HepG2 (cell line): ENCODE measurements around the gene DPYD. TPM values are rescaled to one million over a fixed set of nuclear protein-coding genes. Genes with fewer than 3 reads are reported as not detected.

Source experiments
- ATAC-seq: fragments of 200-7000 bp; cut with Tn5 transposase; 3 replicates; pipeline ENCODE4 v1.9.1; 2020; ENCODE audit warnings: mild to moderate bottlenecking, moderate library complexity
- BruUV-seq: library from RNA; stranded (reverse); fragments of 400-500 nt; replicated peaks from 2 replicates; lab custom pipeline; 2021; lab: Mats Ljungman, UMichigan
- CTCF ChIA-PET: fragments of 300-600 bp; formaldehyde crosslinking; extraction: SDS; loops from one replicate; lab custom pipeline; 2021; ENCODE audit warnings: low total read pairs, inconsistent platforms, low intra/inter-chr PET ratio; lab: Yijun Ruan, JAX
- POLR2A ChIA-PET: fragments of 350-600 bp; sonication (Branson Sonifier 250); formaldehyde crosslinking; loops from one replicate; lab custom pipeline; 2020; ENCODE audit warnings: antibody characterized with exemption, inconsistent platforms; lab: Yijun Ruan, JAX
- DNase-seq: peaks from one replicate; pipeline ENCODE4 v3.0.0-alpha.2; 2015; ENCODE audit warnings: low spot score
- FAIRE-seq: peaks from 3 replicates; lab custom pipeline; 2011; peaks lifted over from hg19 to GRCh38; lab: Jason Lieb, UNC
- H2AFZ ChIP-seq: one replicate; pipeline ENCODE4 v1.6.1; 2011; ENCODE audit warnings: low read length, inconsistent platforms
- H3K27ac ChIP-seq: fragments of 300-600 bp; 3 replicates; pipeline ENCODE4 v1.8.0; 2011; ENCODE audit warnings: mixed run types, mild to moderate bottlenecking, mixed read lengths, low read length, inconsistent platforms; ENCODE audit not compliant: insufficient read depth; ENCODE audit errors: extremely low read length
- H3K27me3 ChIP-seq, 2 experiments: fragments of 200-600 bp in 1 of 2; 2 replicates in 1 of 2; 3 replicates in 1 of 2; pipeline versions ENCODE4 v1.6.0 to v1.8.0; 2011; ENCODE audit warnings: low read length in 2 of 2, mild to moderate bottlenecking in 2 of 2, moderate library complexity in 2 of 2, inconsistent platforms in 1 of 2; ENCODE audit not compliant: insufficient read depth in 2 of 2, control insufficient read depth in 1 of 2
- H3K36me3 ChIP-seq, 2 experiments: fragments of 200-600 bp in 1 of 2; replicated peaks in 1 of 2; 2 replicates in 1 of 2; 3 replicates in 1 of 2; pipeline versions ENCODE4 v1.5.1 to v1.8.0; 2011; ENCODE audit warnings: low read length in 2 of 2, inconsistent platforms in 1 of 2; ENCODE audit not compliant: insufficient read depth in 2 of 2, control insufficient read depth in 1 of 2
- H3K4me1 ChIP-seq: 2 replicates; pipeline ENCODE4 v1.5.1; 2012; ENCODE audit warnings: low read length, inconsistent platforms; ENCODE audit not compliant: insufficient read depth
- H3K4me2 ChIP-seq: 2 replicates; pipeline ENCODE4 v1.6.0; 2011; ENCODE audit warnings: low read depth, low read length, inconsistent platforms
- H3K4me3 ChIP-seq, 3 experiments: fragments of 200-600 bp in 1 of 3; sonication (generic), shearing (Covaris generic) in 1 of 3; replicated peaks in 1 of 3; 2 replicates each; pipeline ENCODE4 v1.5.1; 2011 to 2016; ENCODE audit warnings: low read length in 3 of 3, inconsistent platforms in 2 of 3, low read depth in 2 of 3, mild to moderate bottlenecking in 2 of 3, control low read depth in 1 of 3, mixed read lengths in 1 of 3; ENCODE audit not compliant: insufficient read depth in 1 of 3
- H3K79me2 ChIP-seq: one replicate; pipeline ENCODE4 v1.6.1; 2011; ENCODE audit warnings: low read length, inconsistent platforms; ENCODE audit not compliant: insufficient read depth
- H3K9ac ChIP-seq: 2 replicates; pipeline ENCODE4 v1.6.0; 2011; ENCODE audit warnings: mild to moderate bottlenecking, low read depth, low read length, inconsistent platforms; ENCODE audit not compliant: insufficient read depth
- H3K9me3 ChIP-seq: 2 replicates; pipeline ENCODE4 v1.5.1; 2012; ENCODE audit warnings: mild to moderate bottlenecking, low read length
- H4K20me1 ChIP-seq: 2 replicates; pipeline ENCODE4 v1.6.0; 2011; ENCODE audit warnings: inconsistent platforms, mild to moderate bottlenecking, low read length, moderate library complexity; ENCODE audit not compliant: insufficient read depth
- ATF4 ChIP-seq, 2 experiments: fragments of 450-650 bp in 1 of 2; sonication (generic) in 1 of 2; formaldehyde crosslinking; IDR thresholded peaks; 2 replicates each; pipeline versions ENCODE4 v1.5.0 to v1.8.0; 2020 to 2022; ENCODE audit warnings: mild to moderate bottlenecking in 1 of 2, missing genetic modification reagents in 1 of 2
- GATAD1 ChIP-seq: IDR thresholded peaks from 2 replicates; pipeline ENCODE4 v1.6.1; 2016; ENCODE audit warnings: missing genetic modification reagents, missing compliant biosample characterization
- HNF4A ChIP-seq: sonication (generic); formaldehyde crosslinking; IDR thresholded peaks from 2 replicates; pipeline ENCODE4 v1.4.0; 2020; ENCODE audit warnings: missing genetic modification reagents
- JUND ChIP-seq: sonication (generic); formaldehyde crosslinking; IDR thresholded peaks from 2 replicates; pipeline ENCODE4 v1.8.0; 2022; ENCODE audit warnings: mild to moderate bottlenecking, missing genetic modification reagents
- MLXIP ChIP-seq: sonication (generic); formaldehyde crosslinking; IDR thresholded peaks from 2 replicates; pipeline ENCODE4 v1.9.0; 2021; ENCODE audit warnings: missing genetic modification reagents, borderline replicate concordance
- MXD3 ChIP-seq: IDR thresholded peaks from 2 replicates; pipeline ENCODE4 v1.6.1; 2016; ENCODE audit warnings: mild to moderate bottlenecking, missing biosample characterization, missing genetic modification reagents
- NR3C1 ChIP-seq: sonication (generic); formaldehyde crosslinking; IDR thresholded peaks from 2 replicates; pipeline ENCODE4 v1.4.0; 2020; ENCODE audit warnings: missing genetic modification reagents
- SRSF9 ChIP-seq: fragments of 200-400 bp; formaldehyde crosslinking; IDR thresholded peaks from 2 replicates; pipeline ENCODE4 v1.6.1; 2018; ENCODE audit warnings: borderline replicate concordance, mild to moderate bottlenecking, low read depth, low read length; ENCODE audit not compliant: insufficient read depth, poor library complexity, severe bottlenecking
- TOE1 ChIP-seq: sonication (generic); formaldehyde crosslinking; IDR thresholded peaks from 2 replicates; pipeline ENCODE4 v1.4.0; 2020; ENCODE audit warnings: mild to moderate bottlenecking, missing genetic modification reagents
- YEATS2 ChIP-seq: sonication (generic); formaldehyde crosslinking; IDR thresholded peaks from 2 replicates; pipeline ENCODE4 v1.4.0; 2020; ENCODE audit warnings: missing genetic modification reagents, borderline replicate concordance
- YEATS4 ChIP-seq: sonication (generic); formaldehyde crosslinking; IDR thresholded peaks from 2 replicates; pipeline ENCODE4 v1.4.0; 2020; ENCODE audit warnings: missing genetic modification reagents, borderline replicate concordance
- ZFP82 ChIP-seq: sonication (generic); formaldehyde crosslinking; IDR thresholded peaks from 2 replicates; pipeline ENCODE4 v1.5.1; 2020; ENCODE audit warnings: mild to moderate bottlenecking, missing genetic modification reagents, borderline replicate concordance
- ZNF543 ChIP-seq: sonication (generic); formaldehyde crosslinking; IDR thresholded peaks from 2 replicates; pipeline ENCODE4 v1.4.0; 2020; ENCODE audit warnings: mild to moderate bottlenecking, missing genetic modification reagents
- ZNF644 ChIP-seq: IDR thresholded peaks from 2 replicates; pipeline ENCODE4 v1.6.1; 2016; ENCODE audit warnings: low read depth
- WGBS: methylation state at CpG from one replicate; pipeline ENCODE4 v1.1.6; 2017; ENCODE audit warnings: low lambda C conversion rate; 5-methylcytosine and 5-hydroxymethylcytosine counted together
- in situ Hi-C: cut with HindIII; loops from 2 replicates; pipeline ENCODE4 v1.10.0; 2017; ENCODE audit warnings: low pct_unique_long_range_greater_than_20kb; ENCODE audit not compliant: extremely low pct_ligation_motif_present
- intact Hi-C: fragments of 100-400 bp; cut with micrococcal nuclease; formaldehyde crosslinking; loops from one replicate; pipeline ENCODE4 v1.10.0; 2022; ENCODE audit not compliant: unreplicated experiment
- polyA plus RNA-seq, 8 experiments: library from polyadenylated mRNA; depleted of rRNA in 3 of 8; stranded (reverse) in 7 of 8; unstranded in 1 of 8; fragments of >200 nt; fragmentation: Illumina TruSeq in 4 of 8; extraction: Trizol in 4 of 8; gene quantifications; 2 replicates each; pipeline versions ENCODE4 v1.2.1 to v1.2.3, GENCODE V29; 2011 to 2016; ENCODE audit warnings: low read depth in 4 of 8, missing spikeins in 1 of 8, mixed read lengths in 1 of 8; ENCODE audit not compliant: insufficient read depth in 1 of 8
- total RNA-seq, 5 experiments: library from RNA; depleted of rRNA; stranded (reverse); fragments of >200 nt; fragmentation: Illumina TruSeq; extraction: Trizol; gene quantifications; 2 replicates each; pipeline ENCODE4 v1.2.3, GENCODE V29; 2016; ENCODE audit warnings: low read depth in 1 of 5

Gene DPYD
- total and polyA plus RNA-seq, 2 of the 13 experiments (the other 11 are each of a cell fraction or from before 2014, with no cell fraction given), result 1.3 to 3.4 TPM

GRCh38 chr1:97787231-97787630 lies 133.6 kb downstream of the DPYD start:
- CTCF ChIA-PET, result no interaction called here
- Histone ChIP-seq H3K36me3 (no peaks in the 10 kb centered on the region), H3K27ac (no peak overlapping the region), H3K4me1 (no peaks in the 10 kb centered on the region), H3K9ac (no peak overlapping the region), H3K4me2 (no peak overlapping the region), H3K79me2 (no peaks in the 10 kb centered on the region), H3K4me3 (no peak overlapping the region), H2AFZ (no peak overlapping the region), H3K27me3 (no peaks in the 10 kb centered on the region), H4K20me1 (no peaks in the 10 kb centered on the region), H3K9me3 (no peaks in the 10 kb centered on the region)
- POLR2A ChIA-PET, result no interaction called here
- FAIRE-seq (no peak), DNase-seq (no peak), ATAC-seq (no peak)
- 87% methylated on average over 2 of the region's 2 CpGs for WGBS
- BruUV-seq, result no TSS peak
- in situ Hi-C loops (no loop called here), intact Hi-C loops (no loop called here)
- no peak for TF ChIP-seq YEATS2
- TF ChIP-seq MLXIP (CRISPR knock-in tag), result no peak
- TF ChIP-seq HNF4A (CRISPR knock-in tag), result no peak
- TF ChIP-seq YEATS4 (CRISPR knock-in tag), result no peak
- no peak for TF ChIP-seq ZNF644
- no peak for TF ChIP-seq MXD3
- no peak for TF ChIP-seq GATAD1 (CRISPR knock-in tag)
- no peak for TF ChIP-seq ATF4 (CRISPR knock-in tag; IDR thresholded peaks at IDR 0.05)
- TF ChIP-seq JUND (CRISPR knock-in tag), result no peak
- no peak for TF ChIP-seq SRSF9
- no peak for TF ChIP-seq NR3C1 (CRISPR knock-in tag)
- TF ChIP-seq ZFP82, result no peak
- TF ChIP-seq ZNF543 (CRISPR knock-in tag), result no peak
- TF ChIP-seq TOE1, result no peak
